GM21576 (cell line): ENCODE data around the gene PDZRN3.

Source experiments
- ATAC-seq: cut with Tn5 transposase; IDR thresholded peaks from one replicate; pipeline ENCODE4 v1.9.1; 2021; ENCODE audit warnings: mild to moderate bottlenecking, moderate library complexity; ENCODE audit not compliant: unreplicated experiment

Gene PDZRN3

GRCh38 chr3:73352841-73353645 lies 271.7 kb downstream of the PDZRN3 start:
- no peak for ATAC-seq

DNA sequence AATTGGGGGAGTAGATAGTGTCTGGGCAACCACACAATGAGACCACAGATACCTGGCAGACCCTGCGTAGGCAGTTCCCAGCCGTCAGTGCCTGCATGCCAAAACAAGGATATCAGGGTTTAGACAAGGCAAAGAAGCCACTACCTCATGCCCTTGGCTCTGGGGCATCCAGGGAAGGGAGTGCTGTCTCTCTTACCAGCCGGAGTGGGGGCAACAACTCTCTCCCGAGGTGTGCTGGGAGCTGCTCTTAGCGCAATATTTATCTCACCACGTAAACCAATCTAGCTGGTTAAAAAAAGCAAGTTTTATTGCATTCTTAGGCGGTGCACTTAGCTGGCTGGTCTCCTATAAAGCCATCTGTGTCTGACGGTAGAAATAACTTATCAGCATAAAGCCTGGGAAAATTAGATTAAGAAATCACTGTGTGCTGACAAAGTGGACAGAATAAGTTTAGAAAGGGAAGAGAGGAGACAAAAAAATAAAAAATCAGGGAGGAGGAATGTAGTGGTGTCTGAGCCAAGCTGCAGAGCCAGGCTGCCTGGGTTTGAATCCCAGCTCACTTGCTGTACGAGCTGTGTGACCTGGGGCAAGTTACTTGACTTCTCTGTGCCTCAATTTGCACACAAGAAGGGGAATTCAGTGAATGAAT lies 273.2 kb downstream of the PDZRN3 start:
- no peak for ATAC-seq

GRCh38 chr3:73350996-73351395 lies 273.7 kb downstream of the PDZRN3 start:
- ATAC-seq = no peak

GRCh38 chr3:73349657-73350056 lies 275.1 kb downstream of the PDZRN3 start:
- ATAC-seq = no peak

DNA sequence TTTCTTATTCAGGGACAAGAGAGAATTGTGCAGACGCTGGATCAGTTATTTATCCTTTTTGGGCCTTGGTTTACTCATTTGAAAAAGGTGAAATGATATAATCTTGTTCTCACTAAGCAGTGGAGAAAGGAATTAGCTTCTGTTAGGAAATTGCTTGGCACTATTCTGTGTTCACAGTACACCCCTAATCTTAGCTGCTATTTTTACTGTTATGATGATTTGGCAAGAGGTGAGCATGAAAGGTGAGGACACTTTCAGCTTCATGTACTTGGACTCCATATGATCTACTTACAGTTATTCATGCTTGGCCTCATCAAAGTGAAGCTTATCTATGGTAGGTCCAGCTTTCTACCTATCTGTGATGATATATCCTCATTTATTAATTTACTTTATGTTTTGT lies 282.7 kb downstream of the PDZRN3 start:
- no peak for ATAC-seq

GRCh38 chr3:73341272-73341935 lies 283.3 kb downstream of the PDZRN3 start:
- ATAC-seq = no peak

DNA sequence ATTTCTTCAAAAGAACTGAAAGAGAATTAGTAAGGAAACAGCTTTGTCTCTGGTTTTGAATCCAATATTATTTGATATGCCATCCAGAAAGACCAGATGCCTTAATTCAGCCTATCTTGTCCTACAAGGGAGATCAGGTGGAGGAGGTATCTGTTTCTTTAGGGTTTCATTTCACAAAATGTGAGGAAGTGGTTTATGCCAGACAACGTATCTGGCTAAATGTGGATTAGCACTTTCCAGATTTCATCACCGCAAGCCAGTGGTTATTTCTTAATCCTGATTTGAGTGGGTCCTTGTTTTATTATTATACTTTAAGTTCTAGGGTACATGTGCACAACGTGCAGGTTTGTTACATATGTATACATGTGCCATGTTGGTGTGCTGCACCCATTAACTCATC lies 292.2 kb downstream of the PDZRN3 start:
- ATAC-seq = no peak
